Epidermal melanocyte (primary cell): ENCODE measurements around the gene SRGAP3.

Experiments used
- DNase-seq: peaks from one replicate; pipeline ENCODE4 v3.0.0; 2011; ENCODE audit warnings: low spot score; ENCODE audit not compliant: insufficient read length

The SRGAP3 gene

GRCh38 chr3:8990266-8991215, 258.9 kb downstream of the SRGAP3 start:
- DNase-seq: no peak

GRCh38 chr3:8988791-8989558, 260.5 kb downstream of the SRGAP3 start:
- DNase-seq: no peak

DNA sequence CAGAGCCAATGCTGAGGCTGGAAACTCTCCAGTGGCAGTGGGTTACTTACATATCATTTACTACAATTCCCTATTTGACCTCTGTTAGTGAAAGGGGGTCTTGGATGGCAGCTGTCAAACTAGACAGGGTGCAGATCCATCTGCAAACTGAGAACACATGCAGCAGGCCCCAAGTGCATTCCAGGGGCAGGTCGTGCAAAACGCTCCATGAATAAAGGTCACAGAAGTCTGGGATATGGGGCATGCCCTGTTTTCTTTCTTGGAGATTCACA, 261.1 kb downstream of the SRGAP3 start:
- DNase-seq: no peak

DNA sequence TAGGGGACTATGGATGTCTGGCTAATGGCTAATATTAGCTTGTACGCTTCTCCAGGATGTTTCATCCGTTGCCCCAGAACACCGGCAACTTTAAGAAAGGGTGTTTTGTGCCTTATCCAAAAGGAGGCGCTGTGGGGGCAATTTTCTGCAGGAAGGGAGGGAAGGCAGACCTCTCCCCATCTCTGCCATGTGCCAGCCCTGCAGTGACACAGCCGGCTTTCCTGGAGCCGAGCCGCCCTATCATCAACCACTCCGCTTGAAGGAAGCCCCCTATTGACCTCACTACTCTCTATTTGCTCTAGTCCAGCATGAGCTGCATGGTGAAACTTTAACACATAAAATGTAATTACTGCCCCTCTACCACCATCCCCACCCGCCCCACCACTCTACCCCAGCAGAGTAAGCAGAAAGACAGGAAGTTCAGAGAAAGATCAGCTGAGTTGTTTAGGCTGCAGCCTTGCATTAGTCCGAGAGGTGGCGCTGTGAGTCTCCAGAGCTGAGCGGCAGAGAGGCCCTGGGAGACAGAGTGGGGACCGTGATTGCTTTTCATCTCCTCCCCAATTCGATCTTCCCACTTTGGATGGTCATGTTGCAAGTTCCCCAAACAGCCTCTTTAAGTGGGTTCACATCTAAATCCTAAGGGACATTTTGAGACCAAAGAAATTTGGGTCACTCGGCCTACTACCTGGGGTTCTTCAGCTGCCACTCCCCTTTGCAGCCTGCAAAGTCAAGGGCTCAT, 261.6 kb downstream of the SRGAP3 start:
- peak; percentile 84 for DNase-seq

- DNase-seq: no peak
These were observed 262.2 kb downstream of the SRGAP3 start for GRCh38 chr3:8987226-8987625.

GRCh38 chr3:8986741-8987140, 262.7 kb downstream of the SRGAP3 start:
- no peak for DNase-seq

GRCh38 chr3:8985876-8986275, 263.6 kb downstream of the SRGAP3 start:
- no peak for DNase-seq

DNA sequence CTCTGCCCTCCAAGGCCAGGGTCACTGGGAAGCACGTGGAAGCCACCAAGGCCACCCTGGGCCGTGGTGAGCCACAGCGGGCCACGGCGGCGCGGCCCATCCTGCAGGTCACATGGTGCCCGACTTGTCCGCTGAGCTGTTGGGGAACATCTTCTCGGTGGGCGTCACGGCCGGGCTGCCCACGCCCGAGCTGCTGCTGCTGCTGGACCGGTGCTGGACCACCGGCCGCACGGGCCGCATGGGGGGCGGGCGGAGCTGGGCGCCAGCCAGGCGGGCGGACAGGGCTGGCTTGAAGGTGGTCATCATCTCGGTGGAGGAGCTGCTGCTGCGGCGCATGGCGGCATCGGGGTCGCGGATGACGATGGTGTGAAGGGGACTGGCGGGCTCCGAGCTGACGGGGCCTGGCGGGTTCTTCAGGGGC, 264.0 kb downstream of the SRGAP3 start:
- DNase-seq: no peak

GRCh38 chr3:8984526-8984925, 264.9 kb downstream of the SRGAP3 start:
- DNase-seq: no peak

DNA sequence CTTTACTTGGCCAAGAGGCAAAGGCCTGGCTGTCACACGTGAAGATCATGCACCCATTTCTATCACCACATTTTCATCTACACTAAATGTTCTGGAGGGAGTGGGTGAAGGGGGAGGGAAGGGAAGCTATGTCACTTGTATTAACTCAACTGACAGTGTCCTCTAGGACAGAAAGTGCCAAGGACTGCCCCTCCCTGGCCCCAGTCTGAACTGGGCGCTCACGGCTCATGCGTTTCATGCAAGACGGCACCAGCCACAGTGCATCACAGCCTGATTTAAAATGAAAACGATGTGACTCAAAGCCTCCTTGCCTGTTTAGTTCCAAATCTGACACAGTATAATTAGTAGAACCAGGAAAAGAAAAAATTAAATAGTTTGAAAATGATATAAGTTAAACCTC, 265.4 kb downstream of the SRGAP3 start:
- no peak for DNase-seq

DNA sequence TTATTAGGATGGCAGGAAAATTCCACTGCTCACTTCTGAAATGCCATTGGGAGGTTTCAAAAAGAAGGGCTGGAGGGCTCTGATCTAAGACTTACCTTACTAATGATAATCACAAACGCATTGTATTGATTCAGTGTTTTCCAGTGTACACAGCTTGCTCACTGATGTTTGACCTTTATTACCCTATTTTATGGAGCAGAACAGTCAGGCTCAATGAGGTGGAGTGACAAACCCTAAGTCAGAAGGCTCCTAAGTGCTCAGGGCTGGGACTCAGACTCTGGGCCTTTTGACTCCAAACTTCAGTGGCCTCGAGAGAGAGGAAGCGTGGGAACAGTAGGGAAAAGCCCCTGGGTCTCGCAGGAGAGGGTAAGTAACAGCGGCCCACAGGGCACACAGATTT, 265.9 kb downstream of the SRGAP3 start:
- no peak for DNase-seq

DNA sequence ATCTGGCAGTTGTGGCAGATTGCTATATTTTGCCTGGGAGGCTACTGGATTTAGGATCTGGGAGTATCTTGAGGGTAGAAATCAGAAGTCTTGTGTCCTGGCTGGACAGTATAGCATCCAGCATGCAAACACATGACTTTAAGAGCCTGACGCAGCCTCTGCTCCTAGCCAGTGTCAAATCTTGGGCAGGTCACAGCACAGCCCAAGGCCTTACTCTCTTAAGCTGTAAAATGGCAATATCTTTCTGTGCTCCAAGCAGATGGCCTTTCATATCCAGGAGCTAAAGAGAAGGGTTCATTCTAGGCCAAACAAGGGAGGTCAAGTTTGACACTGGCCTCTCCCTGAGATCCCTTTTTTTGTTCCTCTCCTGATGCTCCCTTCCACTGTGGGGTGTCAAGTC, 266.4 kb downstream of the SRGAP3 start:
- no peak for DNase-seq

DNA sequence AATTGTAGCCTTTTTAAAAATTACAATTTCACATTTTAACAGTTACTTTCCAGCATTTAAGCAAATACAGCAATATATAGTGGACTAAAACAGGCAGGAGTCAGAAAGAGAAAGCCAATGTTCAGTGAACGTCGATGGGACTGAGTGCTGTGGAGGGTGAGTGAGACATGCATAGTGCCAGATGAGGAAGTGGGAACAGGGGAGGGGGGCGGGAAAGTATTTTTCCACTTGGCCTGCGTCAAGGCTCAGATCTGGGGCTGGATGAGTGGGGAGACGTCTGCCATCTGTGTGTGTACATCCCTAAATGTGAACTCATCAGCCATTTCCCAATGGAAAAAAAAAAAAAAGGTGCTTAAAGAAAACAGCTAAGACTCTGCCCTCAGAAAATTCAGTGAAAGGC, 266.9 kb downstream of the SRGAP3 start:
- no peak for DNase-seq

GRCh38 chr3:8981700-8982099, 267.7 kb downstream of the SRGAP3 start:
- no peak for DNase-seq

DNA sequence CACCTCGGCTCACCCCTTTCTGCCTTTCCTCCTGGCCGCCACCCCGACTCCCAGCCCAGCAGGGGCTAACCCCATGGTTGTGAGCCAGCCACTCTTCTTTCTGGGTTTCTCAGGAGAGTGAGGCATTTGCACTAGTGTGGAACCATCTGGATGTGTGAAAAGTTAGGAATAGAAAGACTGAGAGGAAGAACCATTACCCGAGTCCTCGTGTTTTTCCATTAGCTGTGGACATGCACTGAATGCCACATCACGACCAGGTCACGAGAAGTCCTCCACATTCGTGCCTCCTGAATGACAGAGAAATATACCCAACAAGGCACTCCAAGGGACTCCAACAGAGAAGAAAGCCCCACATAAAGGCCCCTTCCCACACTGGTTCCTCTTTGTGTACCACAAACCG, 268.1 kb downstream of the SRGAP3 start:
- DNase-seq: no peak

- no peak for DNase-seq
These were observed 268.6 kb downstream of the SRGAP3 start for GRCh38 chr3:8980756-8981257.

DNA sequence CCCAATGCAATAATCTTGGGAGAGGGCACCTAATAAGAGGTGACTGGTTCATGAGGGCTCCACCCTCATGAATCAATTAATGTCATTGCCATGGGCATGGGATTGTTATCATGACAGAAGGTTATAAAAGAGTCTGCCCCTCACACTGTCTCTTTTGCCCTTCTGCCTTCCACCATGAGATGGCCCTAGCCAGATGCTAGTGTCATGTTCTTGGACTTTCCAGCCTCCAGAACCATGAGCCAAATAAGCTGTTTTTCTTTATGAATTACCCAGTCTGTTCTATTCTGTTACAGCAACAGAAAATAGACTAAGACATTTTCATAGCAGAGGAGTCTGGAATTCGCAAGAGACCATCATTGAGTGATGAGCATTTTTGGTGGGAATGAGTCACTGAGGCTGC, 270.2 kb downstream of the SRGAP3 start:
- no peak for DNase-seq

GRCh38 chr3:8978551-8978950, 270.9 kb downstream of the SRGAP3 start:
- no peak for DNase-seq

GRCh38 chr3:8976540-8977182, 272.8 kb downstream of the SRGAP3 start:
- DNase-seq: no peak

GRCh38 chr3:8975081-8976020, 274.1 kb downstream of the SRGAP3 start:
- DNase-seq: no peak
